Astrocyte of the cerebellum (primary cell): Measurements from ENCODE around the gene AOPEP.
A peak's percentile ranks its signal among the peaks of the same experiment; 100 is the strongest.
"Not testable (repeated sequence)": the region's sequence is repeated elsewhere in the genome, so short reads cannot be mapped to it uniquely, and the experiment has no call there.

ENCODE experiments used
- DNase-seq: peaks from one replicate; pipeline ENCODE4 v3.0.0-alpha.2; 2011; ENCODE audit warnings: low read depth
- H3K4me3 ChIP-seq: 2 replicates; pipeline ENCODE4 v1.5.1; 2011; ENCODE audit warnings: mild to moderate bottlenecking, low read depth, low read length, moderate library complexity
- CTCF ChIP-seq: IDR thresholded peaks from 2 replicates; pipeline ENCODE4 v1.5.1; 2012; ENCODE audit warnings: low read length, low read depth, moderate library complexity, mild to moderate bottlenecking; ENCODE audit errors: missing control alignments
- in situ Hi-C: cut with HindIII; loops from 2 replicates; pipeline ENCODE4 v1.10.0; 2017; ENCODE audit warnings: low sequenced_read_pairs

Gene AOPEP

GRCh38 chr9:94937214-94937903 is 210.9 kb downstream of the AOPEP start:
- peak; percentile 83 for DNase-seq
- H3K4me3 ChIP-seq = no peak overlapping the region
- no peak for TF ChIP-seq CTCF
- in situ Hi-C loops = no loop called here

- in situ Hi-C loops = no loop called here
- DNase-seq = no peak
- H3K4me3 ChIP-seq = no peak overlapping the region
- TF ChIP-seq CTCF = no peak
Measured at GRCh38 chr9:94938384-94938783, 211.9 kb downstream of the AOPEP start.

DNA sequence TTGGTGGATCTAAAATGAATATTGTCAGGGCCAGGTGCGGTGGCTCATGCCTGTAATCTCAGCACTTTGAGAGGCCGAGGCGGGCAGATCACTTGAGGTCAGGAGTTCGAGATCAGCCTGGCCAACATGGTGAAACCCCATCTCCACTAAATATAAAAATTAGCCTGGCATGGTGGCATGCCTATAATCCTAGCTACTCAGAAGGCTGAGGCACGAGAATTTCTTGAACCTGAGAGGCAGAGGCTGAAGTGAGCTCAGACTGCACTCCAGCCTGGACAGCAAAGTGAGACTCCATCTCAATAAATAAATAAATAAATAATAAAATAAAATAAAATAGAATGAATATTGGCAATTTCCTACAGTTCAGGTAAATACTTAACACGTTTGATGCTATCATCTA is 213.8 kb downstream of the AOPEP start:
- DNase-seq, in situ Hi-C loops, H3K4me3 ChIP-seq: not testable (repeated sequence)

GRCh38 chr9:94941211-94941875 is 214.8 kb downstream of the AOPEP start:
- no peak for TF ChIP-seq CTCF
- no peak overlapping the region for H3K4me3 ChIP-seq
- in situ Hi-C loops = no loop called here
- no peak for DNase-seq

DNA sequence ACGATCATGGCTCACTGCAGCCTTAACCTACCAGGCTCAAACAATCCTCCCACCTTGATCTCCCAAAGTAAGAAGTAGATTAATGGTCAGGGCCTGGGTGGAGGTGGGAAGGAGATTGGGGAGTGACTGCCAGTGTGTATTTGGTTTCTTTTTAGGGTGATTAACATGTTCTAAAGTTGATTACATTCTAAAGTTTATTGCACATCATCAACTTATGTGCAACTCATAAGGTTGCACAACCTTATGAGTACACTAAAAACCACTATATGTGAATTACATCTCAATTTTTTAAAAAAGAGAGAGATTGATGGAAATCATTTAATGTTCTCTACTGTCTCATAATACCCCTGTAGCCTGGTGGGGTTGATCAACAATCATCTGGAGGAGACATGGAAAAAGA is 218.1 kb downstream of the AOPEP start:
- no peak for TF ChIP-seq CTCF
- in situ Hi-C loops = no loop called here
- H3K4me3 ChIP-seq = no peak overlapping the region
- no peak for DNase-seq

GRCh38 chr9:94945197-94946144 is 219.0 kb downstream of the AOPEP start:
- in situ Hi-C loops = no loop called here
- TF ChIP-seq CTCF = no peak
- H3K4me3 ChIP-seq = no peak overlapping the region
- DNase-seq = peak; percentile 38
